PC-3 (cell line): ENCODE measurements around the gene PLEKHG4. TPM values are rescaled to one million over a fixed set of nuclear protein-coding genes. Genes with fewer than 3 reads are reported as not detected.

Experiments used
- ATAC-seq: fragments of 200-7000 bp; cut with Tn5 transposase; 2 replicates; pipeline ENCODE4 v1.9.1; 2020; ENCODE audit warnings: mild to moderate bottlenecking, moderate library complexity
- BruUV-seq: library from RNA; stranded (reverse); fragments of 400-500 nt; replicated peaks from 2 replicates; lab custom pipeline; 2021; lab: Mats Ljungman, UMichigan
- CTCF ChIA-PET: fragments of 300-600 bp; sonication (Branson Sonifier 250); formaldehyde crosslinking; loops from one replicate; lab custom pipeline; 2022; ENCODE audit warnings: antibody characterized with exemption; lab: Charles Lee
- POLR2A ChIA-PET: fragments of 300-600 bp; sonication (Branson Sonifier 250); formaldehyde crosslinking; loops from one replicate; lab custom pipeline; 2022; ENCODE audit warnings: antibody characterized with exemption; ENCODE audit not compliant: unreplicated experiment; lab: Charles Lee
- DNase-seq: peaks from one replicate; pipeline ENCODE4 v3.0.0-alpha.2; 2015
- H2AFZ ChIP-seq: fragments of 300-600 bp; sonication (generic); 2 replicates; pipeline ENCODE4 v1.6.0; 2016; ENCODE audit warnings: antibody characterized with exemption, low read length
- H3F3A ChIP-seq: fragments of 300-600 bp; sonication (generic); one replicate; pipeline ENCODE4 v1.6.0; 2017; ENCODE audit warnings: antibody characterized with exemption, low read length, control low read depth, mild to moderate bottlenecking; ENCODE audit not compliant: unreplicated experiment
- H3K27ac ChIP-seq: fragments of 300-600 bp; sonication (generic); 2 replicates; pipeline ENCODE4 v1.5.1; 2016; ENCODE audit warnings: mild to moderate bottlenecking, low read length
- H3K27me3 ChIP-seq: fragments of 300-600 bp; sonication (generic); 2 replicates; pipeline ENCODE4 v1.6.1; 2016; ENCODE audit warnings: low read length, mixed read lengths
- H3K36me3 ChIP-seq: fragments of 300-600 bp; sonication (generic); 2 replicates; pipeline ENCODE4 v1.6.1; 2016; ENCODE audit warnings: low read depth, mixed run types, low read length, mixed read lengths
- H3K4me1 ChIP-seq: fragments of 300-600 bp; sonication (generic); 2 replicates; pipeline ENCODE4 v1.5.1; 2016; ENCODE audit warnings: low read length; ENCODE audit not compliant: insufficient read depth
- H3K4me2 ChIP-seq: fragments of 300-600 bp; sonication (generic); 2 replicates; pipeline ENCODE4 v1.6.0; 2016; ENCODE audit warnings: low read length
- H3K4me3 ChIP-seq: fragments of 300-600 bp; sonication (generic); 2 replicates; pipeline ENCODE4 v1.5.1; 2016; ENCODE audit warnings: mild to moderate bottlenecking, low read length, mixed read lengths
- H3K79me2 ChIP-seq: fragments of 300-600 bp; sonication (generic); 2 replicates; pipeline ENCODE4 v1.6.1; 2017; ENCODE audit warnings: low read length, mixed read lengths
- H3K9ac ChIP-seq: fragments of 300-600 bp; sonication (generic); 2 replicates; pipeline ENCODE4 v1.6.0; 2016; ENCODE audit warnings: mild to moderate bottlenecking, low read length
- H3K9me2 ChIP-seq: fragments of 300-600 bp; sonication (generic); replicated peaks from 2 replicates; pipeline ENCODE4 v1.6.1; 2016; ENCODE audit warnings: mixed run types, low read length, mixed read lengths
- H3K9me3 ChIP-seq: fragments of 300-600 bp; sonication (generic); 2 replicates; pipeline ENCODE4 v1.6.1; 2016; ENCODE audit warnings: low read length, mixed read lengths
- H4K20me1 ChIP-seq: fragments of 300-600 bp; sonication (generic); 2 replicates; pipeline ENCODE4 v1.6.1; 2016; ENCODE audit warnings: low read length, mixed read lengths
- CTCF ChIP-seq: fragments of 300-600 bp; sonication (generic); conservative IDR thresholded peaks from 2 replicates; pipeline ENCODE4 v1.5.1; 2017; ENCODE audit warnings: antibody characterized with exemption, low read depth, mild to moderate bottlenecking, low read length
- EZH2 ChIP-seq: fragments of 300-600 bp; sonication (generic); IDR thresholded peaks from one replicate; pipeline ENCODE4 v1.6.1; 2017; ENCODE audit warnings: antibody characterized with exemption, mild to moderate bottlenecking, low read length; ENCODE audit not compliant: unreplicated experiment
- EZH2phosphoT487 ChIP-seq: fragments of 300-600 bp; sonication (generic); IDR thresholded peaks from 2 replicates; pipeline ENCODE4 v1.6.1; 2018; ENCODE audit warnings: mild to moderate bottlenecking, antibody characterized with exemption, low read length, borderline replicate concordance
- intact Hi-C: fragments of 100-400 bp; cut with micrococcal nuclease; formaldehyde crosslinking; loops from 2 replicates; pipeline ENCODE4 v1.9.0; 2023
- total RNA-seq: library from RNA; depleted of rRNA; stranded (reverse); fragments of >200 nt; gene quantifications from 2 replicates; pipeline ENCODE4 v1.2.3, GENCODE V29; 2014

The PLEKHG4 gene
- total RNA-seq, 1 experiment from 2014 or later, result 8.9 TPM

DNA sequence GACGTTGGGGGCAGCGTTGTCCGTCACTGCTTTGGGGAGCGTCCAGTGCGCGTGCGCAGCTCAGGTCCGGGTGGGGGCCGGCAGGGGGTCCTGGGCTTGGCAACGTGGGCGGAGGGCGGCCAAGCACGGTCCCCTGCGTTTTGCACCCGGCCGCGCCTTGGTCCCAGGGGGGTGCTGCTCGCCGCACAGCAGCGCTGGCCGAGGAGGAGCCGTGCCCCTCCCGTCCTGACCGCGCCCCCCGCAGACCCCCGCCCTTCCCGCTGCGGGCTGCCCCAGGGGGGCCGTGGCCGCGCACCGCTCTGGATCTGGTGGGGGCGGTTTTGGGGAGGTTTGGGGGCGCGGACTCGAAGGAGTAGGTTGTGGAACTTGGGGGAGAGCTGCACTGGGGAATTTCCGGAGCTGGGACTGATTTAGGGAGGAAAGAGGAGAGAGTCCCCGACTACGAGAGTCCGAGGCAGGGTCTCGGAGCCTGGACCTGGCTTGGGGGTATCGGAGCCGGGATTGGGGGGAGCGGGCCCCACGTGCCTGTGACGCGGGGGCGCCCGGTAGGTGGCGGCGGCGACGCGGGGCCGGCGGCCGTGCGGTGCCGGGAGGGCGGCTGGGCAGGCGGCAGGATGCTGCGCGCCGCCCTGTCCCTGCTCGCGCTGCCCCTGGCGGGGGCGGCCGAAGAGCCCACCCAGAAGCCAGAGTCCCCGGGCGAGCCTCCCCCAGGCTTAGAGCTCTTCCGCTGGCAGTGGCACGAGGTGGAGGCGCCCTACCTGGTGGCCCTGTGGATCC is 30.7 kb upstream of the PLEKHG4 start, which contains the start of gene SLC9A5:
TSS of gene SLC9A5 (plus strand) at position 579 of the 777 bp plus-strand sequence. CDS start at position 615, 36 bp downstream.
- Histone ChIP-seq H3K79me2 (peaks cover 33% of the 10 kb centered on the region), H3K27me3 (no peaks in the 10 kb centered on the region), H3K4me2 (peak within 1 kb of the TSS; percentile 95), H4K20me1 (no peaks in the 10 kb centered on the region), H3K9me2 (no peaks in the 10 kb centered on the region), H3K4me1 (peaks cover 38% of the 10 kb centered on the region), H3F3A (peaks cover 7% of the 10 kb centered on the region), H3K36me3 (no peaks in the 10 kb centered on the region), H2AFZ (peak within 1 kb of the TSS; percentile 94), H3K9me3 (no peaks in the 10 kb centered on the region), H3K4me3 (peak within 1 kb of the TSS; percentile 73), H3K27ac (no peak within 1 kb of the TSS), H3K9ac (peak within 1 kb of the TSS; percentile 51)
- ChIA-PET CTCF (interaction anchor here (0.8 to 1.7 kb wide), 2 partner anchors 12 kb away, joined by 3 to 21 read pairs; no protein-coding TSS in a partner anchor), POLR2A (no interaction called here)
- BruUV-seq, result no TSS peak
- intact Hi-C loops, result loop anchor here (10.0 kb wide), 1 partner anchor 54 kb away; the partner anchor contains the start of genes E2F4, ELMO3 and EXOC3L1
- ATAC-seq (no peak), DNase-seq (no peak)
- TF ChIP-seq EZH2phosphoT487 (no peak), EZH2 (no peak), CTCF (no peak; the same call in 1 of the 2 replicates)

GRCh38 chr16:67249178-67250044 is 29.9 kb upstream of the PLEKHG4 start:
- Histone ChIP-seq H2AFZ (peak overlapping the region; percentile 94; the same call in 1 of the 2 replicates), H3K27ac (no peak overlapping the region)
- CTCF ChIA-PET, result interaction anchor here (0.8 kb wide), 1 partner anchor 11 kb away, joined by 3 read pairs; no protein-coding TSS in a partner anchor

More at GRCh38 chr16:67249178-67250044, 29.9 kb upstream of the PLEKHG4 start:
- no peak for DNase-seq
- ATAC-seq, result no peak
- no peaks in the 10 kb centered on the region for H3K36me3 ChIP-seq
- peak overlapping the region; percentile 95 for H3K4me2 ChIP-seq
- intact Hi-C loops, result loop anchor here (10.0 kb wide), 1 partner anchor 55 kb away; the partner anchor contains the start of genes E2F4, ELMO3 and EXOC3L1
- TF ChIP-seq CTCF (no peak), EZH2phosphoT487 (no peak), EZH2 (no peak)
- no peaks in the 10 kb centered on the region for H3K9me2 ChIP-seq
- POLR2A ChIA-PET, result no interaction called here
- H3K4me3 ChIP-seq, result peak overlapping the region; percentile 73
- H3K9me3 ChIP-seq, result no peaks in the 10 kb centered on the region
- BruUV-seq, result no TSS peak
- H4K20me1 ChIP-seq, result no peaks in the 10 kb centered on the region
- H3K4me1 ChIP-seq, result peaks cover 30% of the 10 kb centered on the region
- H3K27me3 ChIP-seq, result no peaks in the 10 kb centered on the region
- peaks cover 7% of the 10 kb centered on the region for H3F3A ChIP-seq
- H3K9ac ChIP-seq, result no peak overlapping the region; the same call in 1 of the 2 replicates
- peaks cover 26% of the 10 kb centered on the region for H3K79me2 ChIP-seq
